ENCODE results near the gene TMEM220. TPM values are rescaled to one million over a fixed set of nuclear protein-coding genes. Genes with fewer than 3 reads are reported as not detected.

The TMEM220 gene
- total and polyA plus RNA-seq, 2 of the 4 experiments (the other 2 are of a cell fraction): 1.1 to 1.9 TPM

DNA sequence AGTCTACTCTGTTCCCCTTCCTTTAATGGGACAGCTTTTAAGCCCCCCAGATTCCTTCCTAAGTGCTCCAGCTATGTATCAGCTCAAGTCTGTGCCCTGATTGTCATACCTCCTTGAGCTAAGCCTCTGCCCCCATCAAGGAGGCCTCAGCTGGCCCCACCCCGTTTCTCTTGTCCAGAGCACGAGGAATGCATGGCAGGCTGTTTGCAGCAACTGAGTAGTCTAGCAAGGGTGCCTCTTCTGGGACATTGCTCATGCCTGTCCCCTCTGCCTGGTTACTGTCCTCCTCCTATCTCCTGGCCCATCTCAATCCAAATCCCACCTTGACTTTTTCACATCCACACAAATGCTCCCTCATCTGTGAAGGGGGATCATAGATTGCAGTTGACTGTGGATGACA lies 27.8 kb upstream of the TMEM220 start:
- H3K79me1 ChIP-seq (ENCODE audit: low read depth in 1 of 2, low read length in 2 of 2): no peaks in the 10 kb centered on the region
- no peak overlapping the region for H3K4me3 ChIP-seq (ENCODE audit: insufficient read depth, low read depth, low read length)
- no peak overlapping the region for H2AK5ac ChIP-seq (ENCODE audit: low read depth, low read length)
- H3K36me3 ChIP-seq (ENCODE audit: control insufficient read depth, insufficient read depth, low read length): no peaks in the 10 kb centered on the region
- ChIA-PET POLR2A (ENCODE audit: unreplicated experiment) (no interaction called here), CTCF (no interaction called here)
- no peak overlapping the region for H4K91ac ChIP-seq (ENCODE audit: insufficient read depth, low read depth, low read length)
- TF ChIP-seq, protein P1, sequence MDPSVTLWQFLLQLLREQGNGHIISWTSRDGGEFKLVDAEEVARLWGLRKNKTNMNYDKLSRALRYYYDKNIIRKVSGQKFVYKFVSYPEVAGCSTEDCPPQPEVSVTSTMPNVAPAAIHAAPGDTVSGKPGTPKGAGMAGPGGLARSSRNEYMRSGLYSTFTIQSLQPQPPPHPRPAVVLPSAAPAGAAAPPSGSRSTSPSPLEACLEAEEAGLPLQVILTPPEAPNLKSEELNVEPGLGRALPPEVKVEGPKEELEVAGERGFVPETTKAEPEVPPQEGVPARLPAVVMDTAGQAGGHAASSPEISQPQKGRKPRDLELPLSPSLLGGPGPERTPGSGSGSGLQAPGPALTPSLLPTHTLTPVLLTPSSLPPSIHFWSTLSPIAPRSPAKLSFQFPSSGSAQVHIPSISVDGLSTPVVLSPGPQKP (IDR thresholded peaks at IDR 0.05; ENCODE audit: borderline replicate concordance, low read depth, low read length): no peak
- TF ChIP-seq CHD1 (IDR thresholded peaks at IDR 0.05; ENCODE audit: low read depth, low read length) (no peak), RFX5 (IDR thresholded peaks at IDR 0.05; ENCODE audit: low read depth, low read length) (no peak), MAZ (IDR thresholded peaks at IDR 0.05; ENCODE audit: borderline replicate concordance, low read depth, low read length) (no peak), CEBPB (IDR thresholded peaks at IDR 0.05; ENCODE audit: low read depth, low read length) (no peak), RCOR1 (IDR thresholded peaks at IDR 0.05; ENCODE audit: insufficient replicate concordance, low read length) (no peak), BHLHE40 (IDR thresholded peaks at IDR 0.05; ENCODE audit: low read depth, low read length) (no peak), POLR2A (IDR thresholded peaks at IDR 0.05; ENCODE audit: low read depth, low read length) (no peak)
- no peak overlapping the region for H2AK9ac ChIP-seq (replicated peaks; ENCODE audit: low read depth, low read length, poor library complexity)
- no peak overlapping the region for H3K23ac ChIP-seq (ENCODE audit: low read depth, low read length)
- no peak overlapping the region for H4K8ac ChIP-seq (ENCODE audit: low read depth in 2 of 2, low read length in 2 of 2)
- no peak overlapping the region for H4K5ac ChIP-seq (ENCODE audit: low read depth, low read length)
- no peak for DNase-seq
- H3K27ac ChIP-seq (ENCODE audit: insufficient read depth, low read length): no peak overlapping the region
- no peak overlapping the region for H3K4ac ChIP-seq (ENCODE audit: low read depth, low read length)
- in situ Hi-C loops (cut with MboI; ENCODE audit: low sequenced_read_pairs): no loop called here
- no peak overlapping the region for H2BK15ac ChIP-seq (ENCODE audit: low read depth, low read length)
- H3K9ac ChIP-seq (ENCODE audit: low read depth, low read length): no peak overlapping the region
- no peaks in the 10 kb centered on the region for H3K9me3 ChIP-seq (ENCODE audit: control insufficient read depth, insufficient read depth, low read length)
- no peak overlapping the region for H3K56ac ChIP-seq (ENCODE audit: extremely low read depth, insufficient read depth, low read length)
- H2BK20ac ChIP-seq (ENCODE audit: low read depth, low read length): no peak overlapping the region
- no CpG with 5 or more reads among the region's 2 CpGs for WGBS, 2 experiments (ENCODE audit: extremely low coverage in 2 of 2, insufficient read length in 1 of 2)
- dilution Hi-C loops (cut with HindIII; ENCODE audit: low sequenced_read_pairs, unreplicated experiment): no loop called here
- intact Hi-C loops (cut with micrococcal nuclease): no loop called here
- no peaks in the 10 kb centered on the region for H4K20me1 ChIP-seq (ENCODE audit: insufficient read depth, low read length)
- no peak overlapping the region for H3K14ac ChIP-seq (replicated peaks; ENCODE audit: low read depth, low read length)
- H3K4me2 ChIP-seq (ENCODE audit: low read depth, low read length): no peak overlapping the region
- no peak overlapping the region for H2BK5ac ChIP-seq (ENCODE audit: low read depth, low read length, poor library complexity, severe bottlenecking)
- H2AFZ ChIP-seq (replicated peaks; ENCODE audit: low read length, poor library complexity): no peak overlapping the region
- H2BK120ac ChIP-seq (ENCODE audit: low read depth, low read length): no peak overlapping the region
- H3K27me3 ChIP-seq (ENCODE audit: control insufficient read depth, insufficient read depth, low read length): peaks cover 3% of the 10 kb centered on the region; the same call in 1 of the 2 replicates
- no peaks in the 10 kb centered on the region for H3K4me1 ChIP-seq (ENCODE audit: control insufficient read depth, insufficient read depth, low read length)
- H3K9me1 ChIP-seq (ENCODE audit: insufficient read depth, low read length): no peaks in the 10 kb centered on the region
- H3K18ac ChIP-seq (ENCODE audit: low read depth, low read length): no peak overlapping the region
- no peak for ATAC-seq (ENCODE audit: low read depth)
- BruUV-seq (replicated peaks): no TSS peak

Data from IMR-90 (cell line).